ENCODE results near the gene PTPRK.

Gene PTPRK

DNA sequence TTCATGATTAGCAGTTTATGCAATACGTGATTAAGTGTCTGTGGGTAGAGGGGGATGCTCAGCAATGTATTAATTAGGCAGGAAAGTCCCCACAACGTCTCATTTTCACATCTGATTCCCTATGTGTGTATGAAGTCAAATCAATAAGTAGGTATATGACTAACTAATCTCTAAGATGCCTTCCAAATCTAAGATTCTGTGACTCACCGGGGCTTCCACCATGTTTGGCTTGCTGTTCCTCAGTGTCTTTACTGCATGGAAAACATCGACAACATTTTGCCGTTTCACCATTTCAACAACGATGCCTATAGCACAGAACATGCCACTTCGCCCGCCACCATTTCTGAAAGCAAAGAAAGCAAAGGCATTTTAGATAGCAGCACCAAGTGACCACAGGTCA is 547.6 kb downstream of the PTPRK start:
- TF ChIP-seq ZFX (IDR thresholded peaks at IDR 0.05; ENCODE audit: borderline replicate concordance) = no peak
- TF ChIP-seq, protein P1, sequence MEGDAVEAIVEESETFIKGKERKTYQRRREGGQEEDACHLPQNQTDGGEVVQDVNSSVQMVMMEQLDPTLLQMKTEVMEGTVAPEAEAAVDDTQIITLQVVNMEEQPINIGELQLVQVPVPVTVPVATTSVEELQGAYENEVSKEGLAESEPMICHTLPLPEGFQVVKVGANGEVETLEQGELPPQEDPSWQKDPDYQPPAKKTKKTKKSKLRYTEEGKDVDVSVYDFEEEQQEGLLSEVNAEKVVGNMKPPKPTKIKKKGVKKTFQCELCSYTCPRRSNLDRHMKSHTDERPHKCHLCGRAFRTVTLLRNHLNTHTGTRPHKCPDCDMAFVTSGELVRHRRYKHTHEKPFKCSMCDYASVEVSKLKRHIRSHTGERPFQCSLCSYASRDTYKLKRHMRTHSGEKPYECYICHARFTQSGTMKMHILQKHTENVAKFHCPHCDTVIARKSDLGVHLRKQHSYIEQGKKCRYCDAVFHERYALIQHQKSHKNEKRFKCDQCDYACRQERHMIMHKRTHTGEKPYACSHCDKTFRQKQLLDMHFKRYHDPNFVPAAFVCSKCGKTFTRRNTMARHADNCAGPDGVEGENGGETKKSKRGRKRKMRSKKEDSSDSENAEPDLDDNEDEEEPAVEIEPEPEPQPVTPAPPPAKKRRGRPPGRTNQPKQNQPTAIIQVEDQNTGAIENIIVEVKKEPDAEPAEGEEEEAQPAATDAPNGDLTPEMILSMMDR (IDR thresholded peaks at IDR 0.05) = no peak

DNA sequence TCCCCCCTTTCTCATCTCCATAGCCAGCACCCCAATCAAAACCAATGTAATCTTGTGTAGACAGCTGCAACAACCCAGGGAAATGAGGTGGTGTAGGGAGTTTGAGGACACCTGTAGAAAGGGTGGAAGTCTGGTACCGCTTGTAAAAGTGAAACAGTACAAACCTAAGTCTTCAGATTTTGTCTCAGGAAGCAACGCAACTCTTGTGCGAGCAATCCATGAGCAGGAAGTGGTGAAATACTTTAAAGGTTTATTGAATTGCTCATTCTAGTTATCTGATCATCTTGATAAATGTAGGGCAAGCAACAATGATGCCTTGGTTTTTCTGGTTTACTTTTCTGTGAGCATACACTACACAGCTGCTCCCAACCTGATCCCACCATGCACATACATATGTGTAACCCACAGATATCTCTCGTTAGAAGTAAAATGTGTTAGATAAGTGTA is 548.4 kb downstream of the PTPRK start:
- TF ChIP-seq ZFX (IDR thresholded peaks at IDR 0.05; ENCODE audit: borderline replicate concordance) = no peak
- TF ChIP-seq, protein P1 (IDR thresholded peaks at IDR 0.05) = no peak
- 0 out of 2 replicates have a peak overlapping the region, but pooled peaks have one; percentile 5 for H3K27ac ChIP-seq

More for the DNA sequence above, 547.6 kb downstream of the PTPRK start:
- no peak overlapping the region for H3K27ac ChIP-seq

DNA sequence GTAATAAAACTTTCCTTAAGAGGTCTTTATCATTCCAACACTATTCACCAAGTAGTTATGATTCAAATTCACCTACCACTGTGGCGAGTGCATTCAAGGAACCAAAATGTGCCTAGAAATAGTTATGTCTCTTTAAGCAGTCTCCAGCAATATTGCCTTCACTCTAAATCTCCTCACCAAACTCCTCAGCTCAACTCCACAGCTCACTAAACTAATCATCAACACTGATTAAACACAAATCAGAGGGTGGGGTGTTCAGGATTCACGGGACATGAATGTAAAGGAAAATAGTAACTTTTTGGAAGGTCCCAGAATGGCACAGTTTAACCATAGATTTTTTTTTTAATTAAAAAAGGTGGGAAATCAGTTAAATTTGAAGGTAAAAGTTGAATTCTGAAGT is 549.0 kb downstream of the PTPRK start:
- H3K27ac ChIP-seq = no peak overlapping the region
- TF ChIP-seq ZFX (IDR thresholded peaks at IDR 0.05; ENCODE audit: borderline replicate concordance) = no peak
- TF ChIP-seq, protein P1 (IDR thresholded peaks at IDR 0.05) = no peak

DNA sequence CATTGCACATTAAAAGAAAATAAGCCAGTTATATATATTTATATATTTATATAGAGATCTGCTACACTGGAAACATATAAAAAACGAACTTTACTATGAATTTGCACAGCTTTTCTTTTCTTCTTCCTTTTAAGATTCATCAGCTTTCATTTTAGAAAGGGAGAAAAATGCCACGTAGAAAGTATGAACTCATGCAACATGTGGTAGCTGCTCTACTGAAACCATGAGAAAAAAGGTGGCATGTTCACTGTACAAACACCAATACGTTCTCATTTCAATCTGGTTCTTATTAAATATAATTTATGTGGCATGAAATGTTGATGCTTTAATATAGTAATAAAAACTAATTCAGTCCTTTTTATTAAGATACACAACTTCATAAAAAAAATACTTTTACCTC is 550.7 kb downstream of the PTPRK start:
- no peak overlapping the region for H3K27ac ChIP-seq
- TF ChIP-seq ZFX (IDR thresholded peaks at IDR 0.05; ENCODE audit: borderline replicate concordance) = no peak
- TF ChIP-seq, protein P1 (IDR thresholded peaks at IDR 0.05) = no peak

DNA sequence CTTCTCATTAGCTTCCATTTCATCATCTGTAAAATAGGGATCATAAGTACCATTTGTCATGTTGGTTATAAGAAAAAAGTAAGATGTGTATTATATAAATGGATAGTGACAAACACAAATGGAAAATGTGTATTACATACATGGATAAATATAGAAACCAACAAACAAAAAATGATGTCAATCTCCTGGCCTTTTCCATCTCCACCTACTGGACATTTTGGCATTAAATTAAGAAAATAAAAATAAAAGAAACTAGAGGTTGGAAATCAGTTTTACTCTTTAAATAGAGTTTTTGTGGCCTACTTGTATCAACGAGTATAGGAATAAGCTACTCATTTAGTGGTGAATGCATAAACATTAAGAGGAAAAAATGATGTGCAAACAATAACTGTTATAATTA is 552.0 kb downstream of the PTPRK start:
- no peak overlapping the region for H3K27ac ChIP-seq
- TF ChIP-seq, protein P1 (IDR thresholded peaks at IDR 0.05) = no peak
- no peak for TF ChIP-seq ZFX (IDR thresholded peaks at IDR 0.05; ENCODE audit: borderline replicate concordance)

DNA sequence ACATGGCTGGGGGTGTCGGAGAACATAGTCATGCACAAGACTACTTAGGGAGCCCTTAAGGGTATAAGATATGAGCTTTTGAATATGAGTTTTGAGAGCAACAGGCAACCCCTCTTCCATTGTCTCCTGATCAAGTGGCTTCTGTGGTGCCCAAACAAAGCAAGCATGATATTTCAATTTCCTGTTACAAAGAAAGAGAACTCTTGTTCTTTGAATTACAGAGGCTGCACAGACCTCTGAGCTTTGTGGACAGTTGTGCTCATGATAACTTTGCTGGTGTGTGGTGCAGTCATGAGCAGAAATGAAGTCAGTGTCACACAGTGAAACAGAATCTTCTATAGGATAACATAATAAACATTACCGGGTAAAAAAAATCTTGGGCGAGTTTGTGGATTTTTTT is 552.7 kb downstream of the PTPRK start:
- TF ChIP-seq, protein P1 (IDR thresholded peaks at IDR 0.05) = no peak
- TF ChIP-seq ZFX (IDR thresholded peaks at IDR 0.05; ENCODE audit: borderline replicate concordance) = no peak
- no peak overlapping the region for H3K27ac ChIP-seq

DNA sequence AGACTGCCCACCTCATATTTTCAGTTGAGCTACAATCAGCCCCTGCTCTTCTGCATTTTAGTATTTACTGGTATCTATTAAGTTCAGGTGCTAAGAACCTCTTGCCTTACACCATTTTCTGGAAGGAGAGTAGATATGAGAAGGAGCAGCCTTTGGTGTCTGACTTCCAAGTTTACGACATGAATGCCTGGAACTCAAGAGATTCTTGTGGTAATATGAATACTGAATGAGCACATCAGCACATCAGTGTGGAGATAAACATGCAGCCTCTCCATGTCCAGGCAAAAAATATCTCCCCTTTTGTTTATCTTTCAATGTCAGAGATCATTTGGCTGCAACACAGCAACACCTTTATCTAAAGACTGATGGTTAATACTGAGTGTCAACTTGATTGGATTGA is 553.8 kb downstream of the PTPRK start:
- no peak for TF ChIP-seq ZFX (IDR thresholded peaks at IDR 0.05; ENCODE audit: borderline replicate concordance)
- TF ChIP-seq, protein P1 (IDR thresholded peaks at IDR 0.05) = no peak
- no peak overlapping the region for H3K27ac ChIP-seq

All from 22Rv1 (cell line).